DOHH2 (cell line): Measurements from ENCODE around the gene SDHA.
"Not testable (repeated sequence)": the region's sequence is repeated elsewhere in the genome, so short reads cannot be mapped to it uniquely, and the experiment has no call there.

Source experiments
- CTCF ChIP-seq: fragments of 200-600 bp; sonication (generic); IDR thresholded peaks from one replicate; pipeline ENCODE4 v1.5.1; 2014; ENCODE audit warnings: antibody characterized with exemption, mild to moderate bottlenecking, low read depth, low read length; ENCODE audit not compliant: poor library complexity, severe bottlenecking
- EZH2phosphoT487 ChIP-seq: fragments of 200-600 bp; sonication (generic); IDR thresholded peaks from 2 replicates; pipeline ENCODE4 v1.6.1; 2017; ENCODE audit warnings: borderline replicate concordance, mild to moderate bottlenecking, antibody characterized with exemption, low read length, moderate library complexity, mixed read lengths

GRCh38 chr5:251975-252374 is 33.9 kb downstream of the SDHA start:
- TF ChIP-seq CTCF, EZH2phosphoT487: not testable (repeated sequence)
